ENCODE data around the gene POU6F2.

Gene POU6F2

GRCh38 chr7:39293056-39293823 is 315.5 kb downstream of the POU6F2 start:
- DNase-seq = no peak
- Histone ChIP-seq H3K27ac (no peak overlapping the region), H3K36me3 (no peaks in the 10 kb centered on the region), H3K27me3 (no peaks in the 10 kb centered on the region), H3K9me3 (no peaks in the 10 kb centered on the region), H3K4me3 (no peak overlapping the region), H3K4me1 (no peaks in the 10 kb centered on the region)
- intact Hi-C loops (cut with DNase I; ENCODE audit: low total_unique reads) = no loop called here
- no peak for TF ChIP-seq CTCF (IDR thresholded peaks at IDR 0.05)

DNA sequence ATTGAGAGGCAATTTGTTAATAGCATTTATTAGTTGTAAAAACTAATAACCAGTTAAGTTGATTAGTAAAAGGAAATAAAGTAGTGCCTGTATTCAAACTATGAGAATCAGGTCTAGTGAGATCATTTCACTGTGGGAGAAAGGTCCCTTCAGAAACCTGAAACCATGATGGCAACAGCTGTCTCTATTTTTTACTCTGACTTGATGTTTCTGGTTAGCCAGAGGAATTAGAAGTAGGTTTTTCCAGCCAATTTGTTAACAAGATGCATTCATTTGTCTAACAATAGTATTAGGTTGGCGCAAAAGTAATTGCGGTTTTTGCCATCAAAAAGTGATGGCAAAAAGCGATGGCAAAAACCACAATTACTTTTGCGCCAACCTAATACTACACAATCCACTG is 316.3 kb downstream of the POU6F2 start:
- no peak for TF ChIP-seq CTCF (IDR thresholded peaks at IDR 0.05)
- H3K27me3 ChIP-seq = no peaks in the 10 kb centered on the region
- H3K27ac ChIP-seq = no peak overlapping the region
- no peaks in the 10 kb centered on the region for H3K9me3 ChIP-seq
- H3K4me1 ChIP-seq = no peaks in the 10 kb centered on the region
- DNase-seq = no peak
- H3K4me3 ChIP-seq = no peak overlapping the region
- intact Hi-C loops (cut with DNase I; ENCODE audit: low total_unique reads) = no loop called here
- no peaks in the 10 kb centered on the region for H3K36me3 ChIP-seq

DNA sequence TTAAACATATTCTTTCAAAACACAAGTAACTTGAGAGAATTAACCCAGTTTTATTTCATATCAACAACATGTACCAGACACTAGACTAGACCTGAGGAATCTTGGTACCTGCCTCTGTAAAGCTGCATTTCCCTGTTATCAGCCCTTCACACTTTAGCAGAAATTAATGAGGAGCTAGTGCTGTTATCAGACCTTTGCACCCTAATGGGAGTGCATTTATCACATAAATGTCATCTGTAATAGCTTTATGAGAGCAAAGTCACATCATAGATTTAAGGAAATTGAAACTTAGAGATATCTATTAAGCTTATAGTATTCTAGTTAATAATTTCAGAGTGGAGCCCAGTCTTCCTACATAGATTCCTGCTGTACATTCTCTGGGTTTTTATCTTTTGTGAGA is 318.1 kb downstream of the POU6F2 start:
- Histone ChIP-seq H3K9me3 (no peaks in the 10 kb centered on the region), H3K27ac (no peak overlapping the region), H3K27me3 (no peaks in the 10 kb centered on the region), H3K36me3 (no peaks in the 10 kb centered on the region), H3K4me3 (no peak overlapping the region), H3K4me1 (peaks cover 0 to 17% (median 4%) of the 10 kb centered on the region in 4 donors)
- no peak for DNase-seq
- intact Hi-C loops (cut with DNase I; ENCODE audit: low total_unique reads) = no loop called here
- TF ChIP-seq CTCF (IDR thresholded peaks at IDR 0.05) = no peak

DNA sequence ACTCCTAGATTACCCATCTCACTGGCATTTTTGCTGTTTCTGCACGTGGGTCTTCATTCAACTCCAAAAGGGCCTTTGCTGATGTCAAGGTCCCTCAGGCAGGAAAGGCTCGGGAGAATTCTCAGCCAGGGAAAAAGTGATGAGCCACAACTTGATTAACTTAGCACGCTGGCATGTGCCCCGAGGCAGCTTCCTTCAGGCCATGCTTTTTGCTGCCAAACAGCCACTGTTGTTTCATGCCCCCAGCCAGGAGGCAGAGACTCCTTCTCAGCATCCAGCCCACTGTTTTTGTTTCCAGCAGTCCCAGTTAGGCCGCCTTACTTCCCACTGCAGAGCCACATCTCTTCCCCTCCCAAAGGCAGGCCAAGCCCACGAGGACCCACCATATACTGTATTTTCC is 322.0 kb downstream of the POU6F2 start:
- intact Hi-C loops (cut with DNase I; ENCODE audit: low total_unique reads) = no loop called here
- no peak for TF ChIP-seq CTCF (IDR thresholded peaks at IDR 0.05)
- DNase-seq = no peak

DNA sequence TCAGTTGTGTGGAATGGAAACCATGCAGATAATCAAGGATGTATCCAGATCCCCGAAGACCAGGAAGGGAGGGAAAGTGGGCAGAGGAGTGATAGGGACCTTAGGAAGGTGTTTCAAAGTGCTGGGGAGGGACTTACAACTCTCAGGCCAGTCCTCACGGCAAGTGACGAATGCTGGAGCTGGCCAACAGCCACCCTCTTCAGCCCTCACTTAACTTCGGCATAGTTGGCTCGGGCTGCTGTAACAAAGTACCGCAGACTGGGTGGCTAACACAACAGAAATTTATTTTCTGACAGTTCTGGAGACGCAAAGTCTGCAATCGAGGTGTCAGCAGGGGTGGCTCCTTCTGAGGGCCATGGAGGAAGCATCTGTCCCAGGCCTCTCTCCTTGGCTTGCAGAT is 322.6 kb downstream of the POU6F2 start:
- DNase-seq = no peak
- intact Hi-C loops (cut with DNase I; ENCODE audit: low total_unique reads) = no loop called here
- no peaks in the 10 kb centered on the region for H3K9me3 ChIP-seq
- H3K27me3 ChIP-seq = no peaks in the 10 kb centered on the region
- H3K36me3 ChIP-seq = no peaks in the 10 kb centered on the region
- H3K4me3 ChIP-seq = no peak overlapping the region
- no peak for TF ChIP-seq CTCF (IDR thresholded peaks at IDR 0.05)
- peak overlapping the region in 1 of 2 donors; percentile 35 for H3K27ac ChIP-seq
- peaks cover 0 to 27% (median 4%) of the 10 kb centered on the region in 4 donors for H3K4me1 ChIP-seq

More for the DNA sequence above, 322.0 kb downstream of the POU6F2 start:
- Histone ChIP-seq H3K36me3 (no peaks in the 10 kb centered on the region), H3K9me3 (no peaks in the 10 kb centered on the region), H3K4me3 (no peak overlapping the region), H3K4me1 (peaks cover 0 to 27% (median 4%) of the 10 kb centered on the region in 4 donors), H3K27ac (peak overlapping the region in 1 of 2 donors; percentile 35), H3K27me3 (no peaks in the 10 kb centered on the region)
